RWPE2 (cell line): Measurements from ENCODE around the gene PKM.

Experiments used
- ATAC-seq: fragments of 200-7000 bp; cut with Tn5 transposase; 3 replicates; pipeline ENCODE4 v1.9.1; 2021; ENCODE audit warnings: low read depth
- DNase-seq: peaks from one replicate; pipeline ENCODE4 v3.0.0-alpha.2; 2020; ENCODE audit warnings: low spot score
- H3K27ac ChIP-seq: fragments of 450-650 bp; 2 replicates; pipeline ENCODE4 v1.5.1; 2017; ENCODE audit warnings: mild to moderate bottlenecking; ENCODE audit not compliant: poor library complexity, severe bottlenecking
- H3K27me3 ChIP-seq: fragments of 250-450 bp; sonication (Bioruptor Pico); 2 replicates; pipeline ENCODE4 v1.5.1; 2021; ENCODE audit warnings: mild to moderate bottlenecking, moderate library complexity; ENCODE audit not compliant: insufficient read depth, poor library complexity, severe bottlenecking
- H3K36me3 ChIP-seq: fragments of 250-450 bp; sonication (Bioruptor Pico); 2 replicates; pipeline ENCODE4 v1.5.1; 2020; ENCODE audit warnings: low read depth, mild to moderate bottlenecking, moderate library complexity
- H3K4me1 ChIP-seq: fragments of 250-450 bp; sonication (Bioruptor Pico); 2 replicates; pipeline ENCODE4 v1.5.1; 2021; ENCODE audit warnings: mild to moderate bottlenecking, moderate library complexity; ENCODE audit not compliant: insufficient read depth, poor library complexity, severe bottlenecking
- H3K4me3 ChIP-seq: fragments of 250-450 bp; sonication (Bioruptor Pico); 2 replicates; pipeline ENCODE4 v1.5.1; 2021; ENCODE audit warnings: mild to moderate bottlenecking, moderate library complexity; ENCODE audit not compliant: severe bottlenecking
- H3K9me3 ChIP-seq: fragments of 250-450 bp; sonication (Bioruptor Pico); 2 replicates; pipeline ENCODE4 v1.5.1; 2021; ENCODE audit warnings: mild to moderate bottlenecking, moderate library complexity; ENCODE audit not compliant: severe bottlenecking
- CTCF ChIP-seq: fragments of 450-650 bp; IDR thresholded peaks from one replicate; pipeline ENCODE4 v1.5.1; 2017; ENCODE audit warnings: mild to moderate bottlenecking, moderate library complexity; ENCODE audit not compliant: poor library complexity, severe bottlenecking

The PKM gene

GRCh38 chr15:72154316-72154715, 76.7 kb downstream of the PKM start:
- ATAC-seq = no peak
- no peak for DNase-seq
- H3K4me3 ChIP-seq = no peak overlapping the region
- no peak for TF ChIP-seq CTCF
- H3K36me3 ChIP-seq = no peaks in the 10 kb centered on the region
- H3K27ac ChIP-seq = peak overlapping the region; percentile 84
- no peaks in the 10 kb centered on the region for H3K9me3 ChIP-seq
- H3K4me1 ChIP-seq = peaks cover 21% of the 10 kb centered on the region
- H3K27me3 ChIP-seq = no peaks in the 10 kb centered on the region

- Histone ChIP-seq H3K9me3 (no peaks in the 10 kb centered on the region), H3K27ac (no peak overlapping the region), H3K4me3 (no peak overlapping the region), H3K4me1 (peaks cover 21% of the 10 kb centered on the region), H3K27me3 (no peaks in the 10 kb centered on the region), H3K36me3 (no peaks in the 10 kb centered on the region)
- no peak for ATAC-seq
- no peak for DNase-seq
- TF ChIP-seq CTCF = no peak
Measured at GRCh38 chr15:72153269-72154000, 77.6 kb downstream of the PKM start.
